H9 (cell line): Measurements from ENCODE around the gene OGFOD3. TPM values are rescaled to one million over a fixed set of nuclear protein-coding genes. Genes with fewer than 3 reads are reported as not detected.

Experiments
- DNase-seq: peaks from one replicate; pipeline ENCODE4 v3.0.0-alpha.2; 2017
- H2AFZ ChIP-seq: one replicate; pipeline ENCODE4 v1.6.1; 2013; ENCODE audit warnings: mild to moderate bottlenecking, low read length, control low read depth, moderate library complexity
- H2AK5ac ChIP-seq: 2 replicates; pipeline ENCODE4 v1.6.1; 2013; ENCODE audit warnings: low read length, control low read depth, mixed read lengths; ENCODE audit not compliant: insufficient read length
- H2BK120ac ChIP-seq: one replicate; pipeline ENCODE4 v1.6.1; 2013; ENCODE audit warnings: low read depth, mild to moderate bottlenecking, low read length, control low read depth, inconsistent platforms; ENCODE audit not compliant: poor library complexity, severe bottlenecking
- H2BK12ac ChIP-seq: 2 replicates; pipeline ENCODE4 v1.6.1; 2013; ENCODE audit warnings: low read length, control low read depth, mixed read lengths, low read depth; ENCODE audit not compliant: insufficient read length
- H2BK15ac ChIP-seq: 2 replicates; pipeline ENCODE4 v1.6.1; 2013; ENCODE audit warnings: low read depth, low read length, control low read depth
- H2BK20ac ChIP-seq: one replicate; pipeline ENCODE4 v1.6.1; 2013; ENCODE audit warnings: low read depth, mild to moderate bottlenecking, low read length, control low read depth, inconsistent platforms; ENCODE audit not compliant: poor library complexity, severe bottlenecking
- H2BK5ac ChIP-seq: 2 replicates; pipeline ENCODE4 v1.6.1; 2013; ENCODE audit warnings: low read length, control low read depth, mixed read lengths; ENCODE audit not compliant: insufficient read length
- H3K14ac ChIP-seq: 2 replicates; pipeline ENCODE4 v1.6.1; 2013; ENCODE audit warnings: low read length, control low read depth; ENCODE audit not compliant: insufficient read depth
- H3K18ac ChIP-seq: 2 replicates; pipeline ENCODE4 v1.6.1; 2013; ENCODE audit warnings: low read depth, mild to moderate bottlenecking, mixed read lengths, low read length, control low read depth; ENCODE audit not compliant: insufficient read length
- H3K23ac ChIP-seq: 2 replicates; pipeline ENCODE4 v1.6.1; 2013; ENCODE audit warnings: low read length, control low read depth, mixed read lengths, low read depth; ENCODE audit not compliant: insufficient read length
- H3K23me2 ChIP-seq: 2 replicates; pipeline ENCODE4 v1.6.1; 2013; ENCODE audit warnings: low read depth, mild to moderate bottlenecking, mixed read lengths, low read length, control low read depth; ENCODE audit not compliant: insufficient read length, poor library complexity, severe bottlenecking
- H3K27ac ChIP-seq: 2 replicates; pipeline ENCODE4 v1.5.1; 2013; ENCODE audit warnings: low read length, control low read depth, mixed read lengths, low read depth; ENCODE audit not compliant: insufficient read length
- H3K27me3 ChIP-seq: 2 replicates; pipeline ENCODE4 v1.6.1; 2013; ENCODE audit warnings: low read length, control low read depth, inconsistent platforms; ENCODE audit not compliant: insufficient read depth
- H3K4ac ChIP-seq: 2 replicates; pipeline ENCODE4 v1.6.1; 2013; ENCODE audit warnings: low read depth, mild to moderate bottlenecking, control low read depth, inconsistent platforms, low read length, moderate library complexity
- H3K4me1 ChIP-seq: 2 replicates; pipeline ENCODE4 v1.6.1; 2013; ENCODE audit warnings: low read length, control low read depth, inconsistent platforms; ENCODE audit not compliant: insufficient read depth
- H3K4me2 ChIP-seq: 2 replicates; pipeline ENCODE4 v1.6.1; 2013; ENCODE audit warnings: low read length, control low read depth, mixed read lengths; ENCODE audit not compliant: insufficient read length, insufficient read depth
- H3K56ac ChIP-seq: 2 replicates; pipeline ENCODE4 v1.6.1; 2013; ENCODE audit warnings: low read depth, mild to moderate bottlenecking, mixed read lengths, low read length, control low read depth; ENCODE audit not compliant: insufficient read length
- H3K79me1 ChIP-seq: 2 replicates; pipeline ENCODE4 v1.6.1; 2013; ENCODE audit warnings: low read depth, mild to moderate bottlenecking, moderate library complexity, low read length, control low read depth, inconsistent platforms; ENCODE audit not compliant: insufficient read depth, poor library complexity, severe bottlenecking
- H3K79me2 ChIP-seq: 2 replicates; pipeline ENCODE4 v1.6.1; 2013; ENCODE audit warnings: low read length, control low read depth, inconsistent platforms; ENCODE audit not compliant: insufficient read depth
- H3K9ac ChIP-seq: 2 replicates; pipeline ENCODE4 v1.6.1; 2013; ENCODE audit warnings: low read length, control low read depth, mixed read lengths; ENCODE audit not compliant: insufficient read length; ENCODE audit errors: extremely low read depth
- H3K9me3 ChIP-seq: one replicate; pipeline ENCODE4 v1.6.1; 2013; ENCODE audit warnings: low read depth, low read length, inconsistent platforms; ENCODE audit not compliant: control insufficient read depth
- H3T11ph ChIP-seq: one replicate; pipeline ENCODE4 v1.6.1; 2013; ENCODE audit warnings: mild to moderate bottlenecking, low read length, control low read depth, inconsistent platforms
- H4K20me1 ChIP-seq: one replicate; pipeline ENCODE4 v1.6.1; 2013; ENCODE audit not compliant: control insufficient read depth, insufficient read length, insufficient read depth
- H4K5ac ChIP-seq: 2 replicates; pipeline ENCODE4 v1.6.1; 2013; ENCODE audit warnings: low read depth, mild to moderate bottlenecking, mixed read lengths, low read length, control low read depth; ENCODE audit not compliant: insufficient read length
- H4K8ac ChIP-seq: replicated peaks from 2 replicates; pipeline ENCODE4 v1.6.1; 2013; ENCODE audit warnings: low read length, control low read depth, mixed read lengths, low read depth; ENCODE audit not compliant: insufficient read length
- H4K91ac ChIP-seq: 2 replicates; pipeline ENCODE4 v1.6.1; 2013; ENCODE audit warnings: low read depth, mild to moderate bottlenecking, moderate library complexity, mixed read lengths, low read length, control low read depth; ENCODE audit not compliant: insufficient read length
- H3K27ac Mint-ChIP-seq, 3 experiments: 2 replicates in 2 of 3; 3 replicates in 1 of 3; pipeline ENCODE4 v1.8.0; 2020 to 2021; ENCODE audit warnings: mixed read lengths in 3 of 3, mild to moderate bottlenecking in 1 of 3, moderate library complexity in 1 of 3
- H3K27me3 Mint-ChIP-seq: 2 replicates; pipeline ENCODE4 v1.8.0; 2021; ENCODE audit warnings: low read depth, mild to moderate bottlenecking, moderate library complexity, mixed read lengths
- H3K36me3 Mint-ChIP-seq, 3 experiments: 2 replicates in 2 of 3; 3 replicates in 1 of 3; pipeline ENCODE4 v1.8.0; 2020 to 2021; ENCODE audit warnings: low read depth in 3 of 3, mixed read lengths in 3 of 3; ENCODE audit not compliant: insufficient read depth in 1 of 3
- H3K4me1 Mint-ChIP-seq, 2 experiments: 2 replicates each; pipeline ENCODE4 v1.8.0; 2020; ENCODE audit warnings: mixed read lengths in 2 of 2
- H3K4me3 Mint-ChIP-seq, 2 experiments: 2 replicates in 1 of 2; 3 replicates in 1 of 2; pipeline ENCODE4 v1.8.0; 2020 to 2021; ENCODE audit warnings: mild to moderate bottlenecking in 2 of 2, mixed read lengths in 2 of 2, moderate library complexity in 1 of 2
- H3K9me3 Mint-ChIP-seq, 2 experiments: 2 replicates in 1 of 2; 3 replicates in 1 of 2; pipeline ENCODE4 v1.8.0; 2020; ENCODE audit warnings: mild to moderate bottlenecking in 2 of 2, mixed read lengths in 2 of 2, moderate library complexity in 1 of 2
- WGBS: extraction: QIAGEN DNeasy Blood & Tissue Kit; methylation state at CpG from one replicate; pipeline ENCODE4 v1.1.7; 2013; ENCODE audit warnings: missing lambda C conversion rate, low lambda C conversion rate, mixed read lengths; ENCODE audit not compliant: insufficient read length; ENCODE audit errors: extremely low coverage; 5-methylcytosine and 5-hydroxymethylcytosine counted together
- total RNA-seq: library from RNA; stranded (reverse); gene quantifications from 2 replicates; pipeline ENCODE4 v1.2.1, GENCODE V29; 2021
- TF ChIP-seq, protein P1 (sequence below): fragments of 200-600 bp; sonication (generic); conservative IDR thresholded peaks from 3 replicates; pipeline ENCODE4 v1.8.0; 2021; ENCODE audit warnings: antibody characterized with exemption, mild to moderate bottlenecking

OGFOD3 gene
- total RNA-seq, 1 experiment from 2014 or later, result 27.8 TPM

DNA sequence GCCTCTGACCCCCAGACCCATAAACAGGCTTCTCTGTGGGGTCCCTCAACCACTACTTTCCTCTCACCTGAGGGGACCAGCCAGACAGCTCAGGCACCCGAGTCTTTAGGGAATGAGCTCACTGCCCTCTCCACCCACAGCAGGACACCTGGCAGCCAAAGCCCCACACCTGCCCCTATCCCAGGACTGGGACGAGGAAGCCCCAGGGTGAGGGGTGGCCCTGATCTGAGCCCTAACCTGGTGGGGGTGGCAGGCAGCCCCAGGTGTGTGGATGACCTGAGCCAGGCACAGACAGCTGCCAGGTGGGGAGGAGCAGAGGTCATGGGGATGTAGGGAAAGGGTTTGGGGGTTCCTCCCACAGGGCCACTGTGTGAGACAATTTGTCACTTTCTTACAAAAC, 61.0 kb downstream of the OGFOD3 start:
- H3K27me3 ChIP-seq, result no peaks in the 10 kb centered on the region
- H2BK12ac ChIP-seq, result no peak overlapping the region
- no peak overlapping the region for H2BK15ac ChIP-seq
- no peak overlapping the region for H3K27ac Mint-ChIP-seq
- no CpG with 5 or more reads among the region's 2 CpGs for WGBS
- peaks cover 2 to 18% of the 10 kb centered on the region in 2 experiments for H3K4me1 Mint-ChIP-seq
- no peak overlapping the region for H3K4me3 Mint-ChIP-seq
- no peaks in the 10 kb centered on the region for H3K79me2 ChIP-seq
- no peak overlapping the region for H3K14ac ChIP-seq
- no peak overlapping the region for H3T11ph ChIP-seq
- H3K4me2 ChIP-seq, result no peak overlapping the region
- H2AK5ac ChIP-seq, result no peak overlapping the region
- no peak overlapping the region for H3K9ac ChIP-seq
- TF ChIP-seq, protein P1, sequence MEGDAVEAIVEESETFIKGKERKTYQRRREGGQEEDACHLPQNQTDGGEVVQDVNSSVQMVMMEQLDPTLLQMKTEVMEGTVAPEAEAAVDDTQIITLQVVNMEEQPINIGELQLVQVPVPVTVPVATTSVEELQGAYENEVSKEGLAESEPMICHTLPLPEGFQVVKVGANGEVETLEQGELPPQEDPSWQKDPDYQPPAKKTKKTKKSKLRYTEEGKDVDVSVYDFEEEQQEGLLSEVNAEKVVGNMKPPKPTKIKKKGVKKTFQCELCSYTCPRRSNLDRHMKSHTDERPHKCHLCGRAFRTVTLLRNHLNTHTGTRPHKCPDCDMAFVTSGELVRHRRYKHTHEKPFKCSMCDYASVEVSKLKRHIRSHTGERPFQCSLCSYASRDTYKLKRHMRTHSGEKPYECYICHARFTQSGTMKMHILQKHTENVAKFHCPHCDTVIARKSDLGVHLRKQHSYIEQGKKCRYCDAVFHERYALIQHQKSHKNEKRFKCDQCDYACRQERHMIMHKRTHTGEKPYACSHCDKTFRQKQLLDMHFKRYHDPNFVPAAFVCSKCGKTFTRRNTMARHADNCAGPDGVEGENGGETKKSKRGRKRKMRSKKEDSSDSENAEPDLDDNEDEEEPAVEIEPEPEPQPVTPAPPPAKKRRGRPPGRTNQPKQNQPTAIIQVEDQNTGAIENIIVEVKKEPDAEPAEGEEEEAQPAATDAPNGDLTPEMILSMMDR, result no peak
- H4K8ac ChIP-seq, result no peak overlapping the region
- H3K23me2 ChIP-seq, result no peaks in the 10 kb centered on the region
- no peak overlapping the region for H2BK120ac ChIP-seq
- H4K91ac ChIP-seq, result no peak overlapping the region
- H3K27ac ChIP-seq, result no peak overlapping the region
- no peaks in the 10 kb centered on the region for H3K9me3 ChIP-seq
- H4K5ac ChIP-seq, result no peak overlapping the region
- no peak overlapping the region for H3K18ac ChIP-seq
- no peak overlapping the region for H2AFZ ChIP-seq
- peaks cover 2% of the 10 kb centered on the region; the same call in 1 of the 2 replicates for H3K4me1 ChIP-seq
- DNase-seq, result no peak
- H3K79me1 ChIP-seq, result no peaks in the 10 kb centered on the region
- H3K23ac ChIP-seq, result no peak overlapping the region
- no peak overlapping the region for H2BK20ac ChIP-seq
- H3K4ac ChIP-seq, result no peak overlapping the region
- peaks cover 16% of the 10 kb centered on the region for H3K27me3 Mint-ChIP-seq
- H3K56ac ChIP-seq, result no peak overlapping the region
- no peaks in the 10 kb centered on the region for H4K20me1 ChIP-seq
- no peaks in the 10 kb centered on the region for H3K9me3 Mint-ChIP-seq
- H3K36me3 Mint-ChIP-seq, result no peaks in the 10 kb centered on the region
- H2BK5ac ChIP-seq, result no peak overlapping the region
